ENCODE results near the gene COL21A1.

COL21A1 gene

GRCh38 chr6:56227071-56227879 is 20.1 kb downstream of the COL21A1 start:
- H3K4me3 ChIP-seq (replicated peaks; ENCODE audit: low read depth, low read length): no peak overlapping the region
- peak; percentile 88 for DNase-seq (ENCODE audit: extremely low read depth, low read depth)

GRCh38 chr6:56223995-56224394 is 23.4 kb downstream of the COL21A1 start:
- DNase-seq (ENCODE audit: extremely low read depth, low read depth): no peak
- H3K4me3 ChIP-seq (replicated peaks; ENCODE audit: low read depth, low read length): no peak overlapping the region
- no peak for TF ChIP-seq CTCF (IDR thresholded peaks at IDR 0.05; ENCODE audit: low read depth, low read length, missing control alignments)

More at GRCh38 chr6:56227071-56227879, 20.1 kb downstream of the COL21A1 start:
- no peak for TF ChIP-seq CTCF (IDR thresholded peaks at IDR 0.05; ENCODE audit: low read depth, low read length, missing control alignments)

- DNase-seq (ENCODE audit: extremely low read depth, low read depth): no peak
- no peak overlapping the region for H3K4me3 ChIP-seq (replicated peaks; ENCODE audit: low read depth, low read length)
- TF ChIP-seq CTCF (IDR thresholded peaks at IDR 0.05; ENCODE audit: low read depth, low read length, missing control alignments): no peak
Observed at GRCh38 chr6:56222499-56222898, 24.9 kb downstream of the COL21A1 start.

- no peak for TF ChIP-seq CTCF (IDR thresholded peaks at IDR 0.05; ENCODE audit: low read depth, low read length, missing control alignments)
- no peak for DNase-seq (ENCODE audit: extremely low read depth, low read depth)
Observed at GRCh38 chr6:56220078-56220477, 27.3 kb downstream of the COL21A1 start.

GRCh38 chr6:56214703-56215101 is 32.7 kb downstream of the COL21A1 start:
- no peak overlapping the region for H3K4me3 ChIP-seq (replicated peaks; ENCODE audit: low read depth, low read length)
- no peak for TF ChIP-seq CTCF (IDR thresholded peaks at IDR 0.05; ENCODE audit: low read depth, low read length, missing control alignments)

More at GRCh38 chr6:56220078-56220477, 27.3 kb downstream of the COL21A1 start:
- H3K4me3 ChIP-seq (replicated peaks; ENCODE audit: low read depth, low read length): no peak overlapping the region

GRCh38 chr6:56214041-56214702 is 33.2 kb downstream of the COL21A1 start:
- no peak for TF ChIP-seq CTCF (IDR thresholded peaks at IDR 0.05; ENCODE audit: low read depth, low read length, missing control alignments)
- H3K4me3 ChIP-seq (replicated peaks; ENCODE audit: low read depth, low read length): no peak overlapping the region
- DNase-seq (ENCODE audit: extremely low read depth, low read depth): no peak

More at GRCh38 chr6:56214703-56215101, 32.7 kb downstream of the COL21A1 start:
- no peak for DNase-seq (ENCODE audit: extremely low read depth, low read depth)
